ENCODE data around the gene LGALS1.

Gene LGALS1

DNA sequence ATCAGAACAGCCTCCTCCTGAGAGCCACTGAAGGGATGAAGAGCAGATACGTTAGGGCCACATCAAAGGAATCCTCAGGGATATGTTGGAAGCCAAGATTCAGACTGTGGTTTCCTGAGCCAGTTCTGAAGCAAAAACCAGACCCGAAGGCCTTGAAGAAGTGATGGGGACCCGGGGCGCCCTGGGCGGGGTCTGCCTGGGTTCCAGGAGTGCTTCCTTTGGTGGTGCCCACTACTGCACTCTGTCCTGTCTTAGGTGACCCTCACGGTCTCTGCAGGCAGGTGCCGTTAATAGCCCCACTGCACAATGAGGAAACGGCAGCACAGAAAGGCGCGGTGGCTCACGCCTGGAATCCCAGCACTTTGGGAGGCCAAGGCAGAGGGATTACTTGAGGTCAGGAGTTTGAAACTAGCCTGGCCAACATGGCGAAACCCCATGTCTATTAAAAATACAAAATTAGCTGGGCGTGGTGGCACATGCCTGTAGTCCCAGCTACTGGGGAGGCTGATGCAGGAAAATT, 48.8 kb upstream of the LGALS1 start:
- H3K9ac ChIP-seq (ENCODE audit: low read depth, low read length): no peak overlapping the region
- no peak overlapping the region for H3K27ac ChIP-seq (ENCODE audit: low read length)
- 0 out of 2 replicates have a peak, but pooled peaks cover 2% of the 10 kb centered on the region for H3K4me1 ChIP-seq (ENCODE audit: insufficient read depth, low read length)

DNA sequence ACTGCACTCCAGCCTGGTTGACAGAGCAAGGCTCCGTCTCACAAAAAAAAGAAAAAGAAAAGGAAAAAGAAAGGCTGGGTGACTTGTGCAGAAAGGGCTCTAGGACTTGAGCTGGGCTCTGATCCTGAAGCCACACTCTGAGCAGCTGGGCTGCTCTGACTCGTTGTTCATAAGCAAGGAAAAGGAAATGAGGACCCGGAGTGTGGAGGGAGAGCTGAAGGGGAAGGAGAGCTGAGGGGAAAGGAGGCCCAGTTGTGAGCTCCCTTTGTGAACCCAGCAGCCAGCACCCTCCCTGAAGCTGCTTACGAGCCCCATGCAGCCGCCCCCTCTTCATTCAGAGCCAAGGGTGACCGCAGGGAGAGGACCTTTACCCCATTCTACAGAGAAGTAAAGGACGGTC, 48.3 kb upstream of the LGALS1 start:
- H3K4me2 ChIP-seq (ENCODE audit: insufficient read depth, low read length): no peak overlapping the region
- peaks cover 69% of the 10 kb centered on the region for H3K36me3 ChIP-seq (ENCODE audit: insufficient read depth, low read length)
- no peak for TF ChIP-seq EZH2 (IDR thresholded peaks at IDR 0.05; ENCODE audit: borderline replicate concordance, low read depth, low read length, severe bottlenecking)
- TF ChIP-seq, protein P1, sequence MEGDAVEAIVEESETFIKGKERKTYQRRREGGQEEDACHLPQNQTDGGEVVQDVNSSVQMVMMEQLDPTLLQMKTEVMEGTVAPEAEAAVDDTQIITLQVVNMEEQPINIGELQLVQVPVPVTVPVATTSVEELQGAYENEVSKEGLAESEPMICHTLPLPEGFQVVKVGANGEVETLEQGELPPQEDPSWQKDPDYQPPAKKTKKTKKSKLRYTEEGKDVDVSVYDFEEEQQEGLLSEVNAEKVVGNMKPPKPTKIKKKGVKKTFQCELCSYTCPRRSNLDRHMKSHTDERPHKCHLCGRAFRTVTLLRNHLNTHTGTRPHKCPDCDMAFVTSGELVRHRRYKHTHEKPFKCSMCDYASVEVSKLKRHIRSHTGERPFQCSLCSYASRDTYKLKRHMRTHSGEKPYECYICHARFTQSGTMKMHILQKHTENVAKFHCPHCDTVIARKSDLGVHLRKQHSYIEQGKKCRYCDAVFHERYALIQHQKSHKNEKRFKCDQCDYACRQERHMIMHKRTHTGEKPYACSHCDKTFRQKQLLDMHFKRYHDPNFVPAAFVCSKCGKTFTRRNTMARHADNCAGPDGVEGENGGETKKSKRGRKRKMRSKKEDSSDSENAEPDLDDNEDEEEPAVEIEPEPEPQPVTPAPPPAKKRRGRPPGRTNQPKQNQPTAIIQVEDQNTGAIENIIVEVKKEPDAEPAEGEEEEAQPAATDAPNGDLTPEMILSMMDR (IDR thresholded peaks at IDR 0.05; ENCODE audit: borderline replicate concordance, extremely low read depth, low read length, poor library complexity, severe bottlenecking): no peak
- peaks cover 11% of the 10 kb centered on the region for H4K20me1 ChIP-seq (ENCODE audit: insufficient read depth, low read length)
- no peaks in the 10 kb centered on the region for H3K27me3 ChIP-seq (ENCODE audit: insufficient read depth, low read length, poor library complexity)
- no peak overlapping the region for H3K9ac ChIP-seq (ENCODE audit: low read depth, low read length)
- ATAC-seq (ENCODE audit: insufficient read depth, low read depth): no peak
- H2AFZ ChIP-seq (ENCODE audit: low read depth, low read length): no peak overlapping the region
- H3K27ac ChIP-seq (ENCODE audit: low read length): no peak overlapping the region
- no peak for DNase-seq
- H3K79me2 ChIP-seq (ENCODE audit: insufficient read depth, low read length): no peaks in the 10 kb centered on the region
- 0 out of 2 replicates have a peak, but pooled peaks cover 2% of the 10 kb centered on the region for H3K4me1 ChIP-seq (ENCODE audit: insufficient read depth, low read length)
- H3K9me3 ChIP-seq (ENCODE audit: insufficient read depth, low read length, severe bottlenecking): no peaks in the 10 kb centered on the region
- no peak overlapping the region for H3K4me3 ChIP-seq (ENCODE audit: low read depth in 1 of 2, low read length in 2 of 2)

More for the DNA sequence above, 48.8 kb upstream of the LGALS1 start:
- DNase-seq (no peak), ATAC-seq (ENCODE audit: insufficient read depth, low read depth) (no peak)
- Histone ChIP-seq H3K79me2 (ENCODE audit: insufficient read depth, low read length) (no peaks in the 10 kb centered on the region), H3K4me3 (ENCODE audit: low read depth in 1 of 2, low read length in 2 of 2) (no peak overlapping the region), H3K4me2 (ENCODE audit: insufficient read depth, low read length) (no peak overlapping the region), H2AFZ (ENCODE audit: low read depth, low read length) (no peak overlapping the region), H4K20me1 (ENCODE audit: insufficient read depth, low read length) (peaks cover 11% of the 10 kb centered on the region), H3K27me3 (ENCODE audit: insufficient read depth, low read length, poor library complexity) (no peaks in the 10 kb centered on the region), H3K9me3 (ENCODE audit: insufficient read depth, low read length, severe bottlenecking) (no peaks in the 10 kb centered on the region), H3K36me3 (ENCODE audit: insufficient read depth, low read length) (peaks cover 65% of the 10 kb centered on the region)
- TF ChIP-seq EZH2 (IDR thresholded peaks at IDR 0.05; ENCODE audit: borderline replicate concordance, low read depth, low read length, severe bottlenecking): no peak
- TF ChIP-seq, protein P1 (IDR thresholded peaks at IDR 0.05; ENCODE audit: borderline replicate concordance, extremely low read depth, low read length, poor library complexity, severe bottlenecking): no peak

DNA sequence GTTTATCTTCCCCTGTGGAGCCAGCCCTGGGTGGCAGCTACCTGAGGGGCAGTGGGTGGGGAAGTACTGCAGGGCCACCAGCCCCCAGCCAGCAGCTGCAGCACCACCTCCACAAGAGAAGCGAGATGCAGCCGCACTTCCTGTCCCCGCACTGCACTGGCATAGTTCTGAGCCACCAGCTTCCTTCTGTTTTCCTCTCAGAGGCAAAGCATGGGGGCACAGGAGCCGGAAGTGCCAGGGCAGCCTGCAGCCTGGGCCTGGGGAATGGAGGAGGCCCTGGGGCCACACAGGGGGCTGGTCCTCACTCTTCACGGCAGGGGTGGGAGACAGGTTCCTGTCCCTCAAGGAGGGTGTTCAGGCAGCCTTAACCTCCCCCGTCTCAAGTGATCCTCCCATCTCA, 47.9 kb upstream of the LGALS1 start:
- Histone ChIP-seq H3K4me2 (ENCODE audit: insufficient read depth, low read length) (no peak overlapping the region), H3K36me3 (ENCODE audit: insufficient read depth, low read length) (peaks cover 72% of the 10 kb centered on the region), H3K79me2 (ENCODE audit: insufficient read depth, low read length) (no peaks in the 10 kb centered on the region), H3K27ac (ENCODE audit: low read length) (no peak overlapping the region), H3K9ac (ENCODE audit: low read depth, low read length) (no peak overlapping the region), H3K4me3 (ENCODE audit: low read depth in 1 of 2, low read length in 2 of 2) (no peak overlapping the region), H3K27me3 (ENCODE audit: insufficient read depth, low read length, poor library complexity) (no peaks in the 10 kb centered on the region), H2AFZ (ENCODE audit: low read depth, low read length) (no peak overlapping the region), H3K4me1 (ENCODE audit: insufficient read depth, low read length) (0 out of 2 replicates have a peak, but pooled peaks cover 2% of the 10 kb centered on the region), H4K20me1 (ENCODE audit: insufficient read depth, low read length) (peaks cover 13% of the 10 kb centered on the region), H3K9me3 (ENCODE audit: insufficient read depth, low read length, severe bottlenecking) (no peaks in the 10 kb centered on the region)
- peak; percentile 59 for DNase-seq
- TF ChIP-seq, protein P1 (IDR thresholded peaks at IDR 0.05; ENCODE audit: borderline replicate concordance, extremely low read depth, low read length, poor library complexity, severe bottlenecking): no peak
- TF ChIP-seq EZH2 (IDR thresholded peaks at IDR 0.05; ENCODE audit: borderline replicate concordance, low read depth, low read length, severe bottlenecking): no peak
- ATAC-seq (ENCODE audit: insufficient read depth, low read depth): peak; percentile 56
